Stomach (tissue), 4 donors: Measurements from ENCODE around the gene TIE1.

ENCODE experiments used
- POLR2A ChIP-seq, 4 donors: fragments of 450-650 bp; IDR thresholded peaks; one replicate each; pipeline ENCODE4 v1.6.1; 2016; ENCODE audit warnings: antibody characterized with exemption in 4 of 4, control low read depth in 2 of 4, mild to moderate bottlenecking in 1 of 4, moderate library complexity in 1 of 4
- POLR2AphosphoS5 ChIP-seq, 3 donors: sonication (generic); formaldehyde crosslinking; IDR thresholded peaks; one replicate each; pipeline ENCODE4 v1.6.1; 2016; ENCODE audit warnings: antibody characterized with exemption in 3 of 3
- TF ChIP-seq, protein P1 (sequence below), 7 experiments: fragments of 450-650 bp in 4 of 7; fragments of 200-600 bp in 3 of 7; sonication (generic) in 3 of 7; IDR thresholded peaks; one replicate each; pipeline ENCODE4 v1.5.1; 2016 to 2019; ENCODE audit warnings: antibody characterized with exemption in 7 of 7, control low read depth in 2 of 7, mild to moderate bottlenecking in 1 of 7

DNA sequence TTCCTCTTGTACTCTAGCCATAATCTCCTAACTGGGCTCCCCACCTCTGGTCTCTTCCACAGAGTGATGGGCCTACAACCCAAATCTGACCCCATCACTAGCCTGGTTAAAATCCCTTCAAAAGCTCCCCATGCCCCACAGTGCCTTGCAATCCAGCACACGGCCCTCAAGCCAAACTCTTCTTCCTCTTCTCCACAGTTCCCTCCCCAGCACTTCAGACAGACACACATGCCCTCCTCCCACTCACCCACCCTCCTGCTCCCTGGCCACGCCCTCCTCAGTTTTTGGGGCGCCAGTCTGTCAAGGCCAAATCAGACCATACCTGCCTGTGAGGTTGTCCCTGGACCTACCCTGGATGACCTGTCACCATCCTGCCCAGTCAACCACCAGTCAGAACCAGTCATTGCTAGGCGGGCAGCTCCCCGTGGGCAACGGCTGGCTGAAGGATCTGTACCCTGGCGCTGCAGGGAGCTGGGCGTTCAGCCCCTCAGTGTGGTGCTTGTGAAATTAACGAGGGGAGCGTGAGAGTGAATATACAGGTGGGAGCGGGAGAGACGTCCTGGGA lies 16.2 kb upstream of the TIE1 start:
- TF ChIP-seq, protein P1, sequence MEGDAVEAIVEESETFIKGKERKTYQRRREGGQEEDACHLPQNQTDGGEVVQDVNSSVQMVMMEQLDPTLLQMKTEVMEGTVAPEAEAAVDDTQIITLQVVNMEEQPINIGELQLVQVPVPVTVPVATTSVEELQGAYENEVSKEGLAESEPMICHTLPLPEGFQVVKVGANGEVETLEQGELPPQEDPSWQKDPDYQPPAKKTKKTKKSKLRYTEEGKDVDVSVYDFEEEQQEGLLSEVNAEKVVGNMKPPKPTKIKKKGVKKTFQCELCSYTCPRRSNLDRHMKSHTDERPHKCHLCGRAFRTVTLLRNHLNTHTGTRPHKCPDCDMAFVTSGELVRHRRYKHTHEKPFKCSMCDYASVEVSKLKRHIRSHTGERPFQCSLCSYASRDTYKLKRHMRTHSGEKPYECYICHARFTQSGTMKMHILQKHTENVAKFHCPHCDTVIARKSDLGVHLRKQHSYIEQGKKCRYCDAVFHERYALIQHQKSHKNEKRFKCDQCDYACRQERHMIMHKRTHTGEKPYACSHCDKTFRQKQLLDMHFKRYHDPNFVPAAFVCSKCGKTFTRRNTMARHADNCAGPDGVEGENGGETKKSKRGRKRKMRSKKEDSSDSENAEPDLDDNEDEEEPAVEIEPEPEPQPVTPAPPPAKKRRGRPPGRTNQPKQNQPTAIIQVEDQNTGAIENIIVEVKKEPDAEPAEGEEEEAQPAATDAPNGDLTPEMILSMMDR (IDR thresholded peaks at IDR 0.05), result no peak
- TF ChIP-seq POLR2AphosphoS5 (IDR thresholded peaks at IDR 0.05), result no peak
- TF ChIP-seq POLR2A (IDR thresholded peaks at IDR 0.05), result no peak
